Stomach smooth muscle (tissue), 2 donors: ENCODE results near the gene CPNE4.

Source experiments
- H3K27ac ChIP-seq: one replicate; pipeline ENCODE4 v1.7.0; 2013; ENCODE audit warnings: mild to moderate bottlenecking, low read length, inconsistent platforms
- H3K27me3 ChIP-seq, 2 donors: one replicate each; pipeline ENCODE4 v1.7.0; 2013; ENCODE audit warnings: low read length in 2 of 2; ENCODE audit not compliant: insufficient read depth in 2 of 2, control insufficient read depth in 1 of 2
- H3K36me3 ChIP-seq, 2 donors: one replicate each; pipeline ENCODE4 v1.7.0; 2013; ENCODE audit warnings: low read length in 2 of 2; ENCODE audit not compliant: control insufficient read depth in 2 of 2, insufficient read depth in 2 of 2
- H3K4me1 ChIP-seq: one replicate; pipeline ENCODE4 v1.7.0; 2013; ENCODE audit warnings: low read length; ENCODE audit not compliant: control insufficient read depth, insufficient read depth
- H3K4me3 ChIP-seq, 2 donors: one replicate each; pipeline ENCODE4 v1.7.0; 2013; ENCODE audit warnings: low read length in 2 of 2
- H3K9ac ChIP-seq, 2 donors: one replicate each; pipeline ENCODE4 v1.7.0; 2013; ENCODE audit warnings: low read length in 2 of 2, mild to moderate bottlenecking in 1 of 2
- H3K9me3 ChIP-seq, 2 donors: one replicate each; pipeline ENCODE4 v1.7.0; 2013; ENCODE audit warnings: low read length in 2 of 2; ENCODE audit not compliant: control insufficient read depth in 2 of 2
- donor health status: healthy.
- donor health status: Pancreatic carcinoma.

CPNE4 gene

DNA sequence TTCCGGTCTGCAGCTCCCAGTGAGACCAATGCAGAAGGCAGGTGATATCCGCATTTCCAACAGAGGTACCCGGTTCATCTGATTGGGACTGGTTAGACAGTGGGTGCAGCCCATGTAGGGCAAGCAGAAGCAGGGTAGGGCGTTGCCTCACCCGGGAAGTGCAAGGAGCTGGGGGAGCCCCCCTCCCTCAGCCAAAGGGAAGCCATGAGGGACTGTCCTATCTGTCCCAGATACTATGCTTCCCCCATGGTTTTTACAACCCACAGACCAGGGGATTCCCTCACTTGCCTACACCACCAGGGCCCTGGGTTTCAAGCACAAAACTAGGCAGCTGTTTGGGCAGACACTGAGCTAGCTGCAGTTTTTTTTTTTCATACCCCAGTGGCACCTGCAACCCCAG is 71.8 kb downstream of the CPNE4 start:
- no peak overlapping the region for H3K9ac ChIP-seq
- H3K27ac ChIP-seq, result no peak overlapping the region
- H3K4me1 ChIP-seq, result no peaks in the 10 kb centered on the region
- no peak overlapping the region for H3K4me3 ChIP-seq
- no peaks in the 10 kb centered on the region for H3K9me3 ChIP-seq
- no peaks in the 10 kb centered on the region for H3K27me3 ChIP-seq
- H3K36me3 ChIP-seq, result no peaks in the 10 kb centered on the region

DNA sequence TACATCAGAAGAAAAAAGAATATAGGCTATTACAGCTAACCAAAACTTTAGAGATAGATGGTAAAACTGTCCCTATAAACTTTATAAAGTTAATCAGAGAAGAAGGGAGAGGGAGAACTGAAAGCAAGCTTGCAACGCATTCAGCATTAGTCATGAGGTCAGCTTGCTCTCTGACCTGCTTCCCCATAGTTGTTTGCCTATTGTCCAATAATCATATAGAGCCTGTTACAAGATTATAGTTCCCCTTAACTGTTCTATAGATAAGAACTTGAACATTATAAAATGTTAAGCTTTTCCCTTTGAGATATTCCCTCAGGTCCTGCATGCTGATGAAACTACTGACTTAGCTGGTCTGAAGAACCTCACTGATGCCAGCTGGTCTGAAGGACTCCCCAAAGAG is 74.5 kb downstream of the CPNE4 start:
- Histone ChIP-seq H3K9ac (no peak overlapping the region), H3K27ac (no peak overlapping the region), H3K36me3 (no peaks in the 10 kb centered on the region), H3K4me1 (no peaks in the 10 kb centered on the region), H3K27me3 (no peaks in the 10 kb centered on the region), H3K9me3 (no peaks in the 10 kb centered on the region), H3K4me3 (no peak overlapping the region)

DNA sequence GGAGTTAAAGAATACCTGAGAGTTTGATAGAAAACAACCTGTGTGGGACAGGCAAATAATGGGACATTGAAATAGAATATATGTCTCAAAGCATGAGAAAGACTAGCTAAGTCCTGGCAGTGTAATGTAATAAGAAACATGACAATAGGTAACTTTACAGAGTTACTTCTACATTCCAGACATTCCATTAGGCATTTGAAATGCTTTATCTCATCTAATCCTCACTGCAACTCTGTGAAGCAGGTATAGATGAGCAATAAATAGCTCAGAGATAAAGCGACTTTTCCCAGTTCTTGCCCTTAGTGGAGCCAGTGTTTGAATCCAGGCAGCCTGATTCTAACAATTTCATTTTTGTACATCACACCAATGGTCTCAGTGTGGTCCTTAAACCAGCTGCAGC is 76.8 kb downstream of the CPNE4 start:
- H3K27ac ChIP-seq, result no peak overlapping the region
- no peak overlapping the region for H3K4me3 ChIP-seq
- H3K36me3 ChIP-seq, result no peaks in the 10 kb centered on the region
- H3K4me1 ChIP-seq, result no peaks in the 10 kb centered on the region
- no peaks in the 10 kb centered on the region for H3K9me3 ChIP-seq
- no peak overlapping the region for H3K9ac ChIP-seq
- no peaks in the 10 kb centered on the region for H3K27me3 ChIP-seq

DNA sequence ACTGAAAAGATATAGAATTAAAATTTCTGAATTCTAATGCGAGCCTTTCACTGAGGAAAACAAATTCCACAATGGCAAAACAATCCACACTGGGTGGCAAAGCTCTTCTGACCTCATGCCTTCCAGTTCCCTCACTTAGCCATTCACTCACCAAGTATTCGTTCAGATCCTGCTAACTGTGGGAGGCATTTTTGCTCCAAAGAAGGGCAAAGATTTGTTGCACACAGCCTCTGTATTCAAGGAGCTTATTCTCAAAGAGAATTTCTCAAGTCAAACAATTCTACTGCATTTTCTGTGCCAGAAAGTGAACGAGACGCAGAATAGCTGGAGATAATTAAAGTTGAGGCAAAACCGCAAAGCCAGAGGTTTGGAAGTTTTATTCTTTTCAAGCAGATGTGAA is 77.3 kb downstream of the CPNE4 start:
- Histone ChIP-seq H3K9ac (no peak overlapping the region), H3K4me3 (no peak overlapping the region), H3K36me3 (no peaks in the 10 kb centered on the region), H3K4me1 (no peaks in the 10 kb centered on the region), H3K9me3 (no peaks in the 10 kb centered on the region), H3K27me3 (no peaks in the 10 kb centered on the region), H3K27ac (no peak overlapping the region)

DNA sequence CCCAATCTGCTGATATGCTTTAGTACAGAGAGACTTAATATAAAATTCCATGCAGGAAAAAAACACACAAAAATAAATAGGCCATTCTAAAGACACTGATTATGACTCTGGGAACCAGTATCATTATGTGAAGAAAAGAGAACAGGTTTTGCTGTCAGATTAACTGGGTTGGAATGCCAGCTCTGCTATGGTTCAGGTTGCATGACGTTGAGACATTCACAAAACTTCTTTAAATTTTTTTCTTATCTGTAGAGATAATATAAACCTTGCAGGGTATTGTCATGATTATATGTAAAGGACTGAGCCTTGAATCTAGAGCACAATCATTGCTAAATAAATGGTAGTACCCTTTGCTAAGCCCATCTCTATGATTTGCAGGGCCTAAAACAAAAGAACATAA is 86.0 kb downstream of the CPNE4 start:
- Histone ChIP-seq H3K4me3 (no peak overlapping the region), H3K4me1 (no peaks in the 10 kb centered on the region), H3K9ac (no peak overlapping the region), H3K36me3 (no peaks in the 10 kb centered on the region), H3K9me3 (no peaks in the 10 kb centered on the region), H3K27ac (no peak overlapping the region), H3K27me3 (no peaks in the 10 kb centered on the region)

DNA sequence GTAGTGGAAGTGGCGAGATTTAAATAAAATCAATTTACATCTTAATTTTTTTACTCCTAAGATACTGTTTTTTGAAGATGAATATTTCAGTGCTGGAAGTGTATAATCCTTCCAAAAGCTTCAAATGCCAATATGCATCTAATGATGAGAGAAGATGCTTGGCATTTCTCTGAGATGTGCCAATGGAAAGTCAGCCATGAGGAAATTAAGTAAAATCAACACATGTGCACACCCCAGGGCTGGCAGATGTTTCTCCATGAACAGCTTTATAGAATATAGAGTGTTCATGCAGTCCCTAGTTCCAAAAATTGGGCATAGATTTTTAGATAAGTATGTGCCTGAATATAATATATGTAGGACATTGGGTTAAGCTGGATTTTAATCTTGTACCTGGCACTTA is 90.1 kb downstream of the CPNE4 start:
- H3K4me1 ChIP-seq, result no peaks in the 10 kb centered on the region
- H3K9me3 ChIP-seq, result no peaks in the 10 kb centered on the region
- no peaks in the 10 kb centered on the region for H3K36me3 ChIP-seq
- no peak overlapping the region for H3K9ac ChIP-seq
- no peaks in the 10 kb centered on the region for H3K27me3 ChIP-seq
- H3K4me3 ChIP-seq, result no peak overlapping the region
- no peak overlapping the region for H3K27ac ChIP-seq

DNA sequence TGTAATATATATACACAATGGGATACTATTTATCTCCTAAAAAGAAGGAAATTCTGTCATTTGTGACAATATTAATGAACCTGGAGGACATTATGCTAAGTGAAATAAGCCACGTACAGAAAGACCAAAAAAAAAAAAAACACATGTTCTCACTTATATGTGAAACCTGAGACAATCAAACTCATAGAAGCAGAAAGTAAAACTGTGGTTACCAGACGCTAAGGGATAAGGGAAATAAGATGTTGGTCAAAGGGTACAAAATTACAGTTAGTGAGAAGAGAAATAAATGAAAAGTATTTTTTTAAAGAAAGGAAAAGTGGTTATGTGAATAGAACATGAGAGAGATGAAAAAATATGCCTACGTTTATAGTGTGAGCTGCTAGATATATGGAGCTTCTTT is 101.1 kb downstream of the CPNE4 start:
- no peaks in the 10 kb centered on the region for H3K27me3 ChIP-seq

DNA sequence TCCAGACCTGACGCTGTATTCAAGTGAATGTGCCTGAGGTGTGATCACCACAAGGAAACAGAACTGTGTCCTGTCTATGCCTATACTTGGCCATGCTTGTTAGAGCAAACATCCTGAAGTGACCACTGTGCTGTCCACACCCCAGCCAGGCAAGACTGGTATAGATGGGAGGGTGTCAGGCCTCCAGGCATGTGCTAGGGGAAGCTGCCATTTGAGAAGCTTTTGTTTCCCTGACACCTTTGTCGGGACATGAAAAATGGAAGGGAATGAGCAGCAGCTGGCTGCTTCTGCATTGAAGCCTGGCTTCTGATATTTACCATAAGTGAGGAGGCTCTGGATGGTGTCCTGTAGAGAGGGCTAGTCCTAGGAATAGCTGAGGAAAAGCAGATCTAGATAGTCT is 106.2 kb downstream of the CPNE4 start:
- no peaks in the 10 kb centered on the region for H3K9me3 ChIP-seq
- H3K9ac ChIP-seq, result no peak overlapping the region
- no peak overlapping the region for H3K4me3 ChIP-seq
- H3K27me3 ChIP-seq, result no peaks in the 10 kb centered on the region
- H3K4me1 ChIP-seq, result no peaks in the 10 kb centered on the region
- no peak overlapping the region for H3K27ac ChIP-seq
- no peaks in the 10 kb centered on the region for H3K36me3 ChIP-seq

More for the DNA sequence above, 101.1 kb downstream of the CPNE4 start:
- Histone ChIP-seq H3K36me3 (no peaks in the 10 kb centered on the region), H3K9me3 (no peaks in the 10 kb centered on the region), H3K4me1 (no peaks in the 10 kb centered on the region), H3K27ac (no peak overlapping the region), H3K4me3 (no peak overlapping the region), H3K9ac (no peak overlapping the region)

DNA sequence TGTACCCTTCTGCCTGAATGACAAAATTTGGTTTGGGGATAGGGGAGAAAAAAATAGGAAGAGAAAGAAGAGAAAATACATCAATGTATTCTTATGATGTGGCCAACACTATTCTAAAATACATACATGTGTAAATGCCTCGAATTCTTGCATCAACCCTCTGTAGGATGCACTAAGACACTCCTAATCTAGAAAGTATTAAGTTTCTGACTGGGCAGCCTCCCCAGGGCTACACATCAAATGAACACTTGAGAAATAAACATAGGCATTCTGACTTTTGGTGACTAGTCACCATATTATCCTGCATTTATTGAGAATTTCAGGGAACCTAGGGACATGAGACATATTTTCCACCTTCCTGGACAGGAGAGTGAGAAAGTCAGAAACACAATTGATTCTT is 109.2 kb downstream of the CPNE4 start:
- H3K4me1 ChIP-seq, result no peaks in the 10 kb centered on the region
- H3K27ac ChIP-seq, result no peak overlapping the region
- H3K36me3 ChIP-seq, result no peaks in the 10 kb centered on the region
- no peak overlapping the region for H3K4me3 ChIP-seq
- no peaks in the 10 kb centered on the region for H3K27me3 ChIP-seq
- H3K9me3 ChIP-seq, result no peaks in the 10 kb centered on the region
- no peak overlapping the region for H3K9ac ChIP-seq

DNA sequence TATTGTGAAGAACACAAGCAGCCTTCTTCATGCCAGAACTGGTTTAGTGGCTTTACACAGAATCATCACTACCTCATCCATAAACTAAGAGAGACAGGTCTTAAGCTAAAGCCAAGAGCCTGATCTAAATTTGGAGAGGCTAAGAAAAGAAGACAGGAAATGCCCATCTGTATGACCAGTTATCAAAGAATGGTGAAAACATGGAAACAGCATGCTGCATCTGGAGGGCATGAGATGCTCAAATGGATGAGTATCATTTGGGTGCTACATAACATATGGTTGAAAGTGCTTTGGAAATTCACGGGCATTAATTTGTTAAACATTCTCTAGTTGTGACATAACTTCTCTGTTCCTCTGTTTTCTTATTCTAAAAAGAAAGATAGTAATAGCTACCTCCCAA is 112.5 kb downstream of the CPNE4 start:
- Histone ChIP-seq H3K27ac (no peak overlapping the region), H3K36me3 (no peaks in the 10 kb centered on the region), H3K27me3 (no peaks in the 10 kb centered on the region), H3K4me3 (no peak overlapping the region), H3K9me3 (no peaks in the 10 kb centered on the region), H3K9ac (no peak overlapping the region), H3K4me1 (no peaks in the 10 kb centered on the region)

DNA sequence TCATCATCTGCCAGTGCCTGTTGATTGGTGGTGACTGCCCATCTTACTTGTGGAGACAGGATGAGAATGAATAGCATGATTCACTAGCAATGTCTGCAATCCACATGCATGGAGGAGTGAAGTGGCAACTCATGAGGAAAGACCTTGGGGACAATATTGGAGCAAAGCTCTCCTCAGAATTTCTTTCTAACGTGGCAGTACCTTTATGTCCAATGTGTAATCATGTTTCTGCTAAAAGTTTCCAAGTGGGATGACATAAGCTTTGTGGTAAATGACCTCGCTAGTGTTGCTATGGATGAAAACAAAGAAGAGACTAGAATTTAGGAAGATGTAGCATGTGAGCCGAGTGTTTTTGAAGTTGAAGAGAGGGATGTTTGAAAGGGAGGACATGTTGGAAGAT is 117.8 kb downstream of the CPNE4 start:
- Histone ChIP-seq H3K27ac (no peak overlapping the region), H3K4me3 (no peak overlapping the region), H3K27me3 (no peaks in the 10 kb centered on the region), H3K4me1 (no peaks in the 10 kb centered on the region), H3K9ac (no peak overlapping the region), H3K36me3 (no peaks in the 10 kb centered on the region), H3K9me3 (no peaks in the 10 kb centered on the region)
